ENCODE measurements around the gene PDXP.

Gene PDXP

GRCh38 chr22:37703906-37704305, 45.4 kb downstream of the PDXP start:
- no peak for DNase-seq

GRCh38 chr22:37704645-37705044, 46.1 kb downstream of the PDXP start:
- no peak for DNase-seq

GRCh38 chr22:37705205-37705604, 46.7 kb downstream of the PDXP start:
- DNase-seq = no peak

DNA sequence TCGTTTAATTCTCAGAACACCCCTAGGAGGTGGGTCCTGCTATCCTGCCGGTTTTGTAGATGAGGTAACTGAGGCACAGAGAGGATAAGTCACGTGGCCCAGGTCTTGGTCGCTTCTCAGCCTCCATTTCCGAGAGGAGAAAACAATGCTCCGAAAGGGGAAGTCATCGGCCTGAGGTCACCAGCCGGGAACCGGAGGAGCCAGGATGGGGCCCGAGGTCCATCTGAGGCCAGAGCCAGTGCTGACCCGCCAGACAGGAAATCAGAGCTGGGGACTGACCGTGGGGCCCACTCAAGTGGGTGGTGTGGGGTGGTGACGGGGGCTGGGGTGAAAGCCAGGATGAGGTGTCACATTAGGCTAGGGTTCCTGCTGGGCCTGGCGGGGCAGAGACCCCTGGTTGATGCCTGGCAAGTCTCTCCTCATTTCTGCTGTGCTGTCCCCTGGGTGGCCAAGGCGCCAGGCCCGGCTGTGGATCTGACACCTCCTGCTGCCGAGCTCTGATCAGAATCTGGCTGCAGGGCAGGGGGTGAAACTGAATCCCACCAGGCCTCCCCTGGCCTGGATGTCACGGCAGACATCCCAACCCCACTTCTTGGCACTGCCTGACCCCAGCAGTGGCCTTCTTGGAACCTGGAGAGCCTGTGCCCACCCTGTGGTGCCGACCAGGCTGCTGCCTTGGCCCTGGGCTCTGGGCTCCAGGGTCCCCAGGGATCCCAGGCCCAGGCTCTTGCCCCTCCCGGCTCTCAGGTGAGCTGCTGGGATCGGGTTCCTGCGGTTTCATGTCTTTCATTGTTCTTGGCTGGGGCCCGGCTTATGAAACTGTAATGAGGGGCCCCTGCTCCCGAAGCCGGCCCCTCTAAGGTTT, 50.3 kb downstream of the PDXP start:
- DNase-seq = no peak

- DNase-seq = no peak
These were observed 50.9 kb downstream of the PDXP start for GRCh38 chr22:37709445-37709765.

- no peak for DNase-seq
These were observed 52.2 kb downstream of the PDXP start for GRCh38 chr22:37710675-37711074.

DNA sequence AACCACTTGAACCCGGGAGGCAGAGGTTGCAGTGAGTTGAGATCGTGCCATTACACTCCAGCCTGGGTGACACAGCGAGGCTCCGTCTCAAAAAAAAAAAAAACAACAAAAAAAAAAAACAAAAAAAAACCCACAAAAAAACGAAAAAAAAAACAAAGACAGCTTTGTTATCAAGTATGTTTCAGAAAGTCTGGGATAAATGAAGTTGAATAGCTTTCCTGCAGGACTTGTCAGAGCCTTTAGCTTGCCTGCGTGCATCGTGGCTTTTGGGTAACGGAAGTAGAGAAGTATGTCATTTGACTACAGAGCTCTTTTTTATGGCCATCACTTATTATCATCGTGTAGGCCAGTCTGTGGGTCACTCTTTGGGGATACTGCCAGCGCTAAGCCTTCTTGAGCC, 53.0 kb downstream of the PDXP start:
- no peak for DNase-seq

- DNase-seq = no peak
These were observed 55.2 kb downstream of the PDXP start for GRCh38 chr22:37713761-37714160.

- no peak for DNase-seq
These were observed 56.1 kb downstream of the PDXP start for GRCh38 chr22:37714634-37715033.

DNA sequence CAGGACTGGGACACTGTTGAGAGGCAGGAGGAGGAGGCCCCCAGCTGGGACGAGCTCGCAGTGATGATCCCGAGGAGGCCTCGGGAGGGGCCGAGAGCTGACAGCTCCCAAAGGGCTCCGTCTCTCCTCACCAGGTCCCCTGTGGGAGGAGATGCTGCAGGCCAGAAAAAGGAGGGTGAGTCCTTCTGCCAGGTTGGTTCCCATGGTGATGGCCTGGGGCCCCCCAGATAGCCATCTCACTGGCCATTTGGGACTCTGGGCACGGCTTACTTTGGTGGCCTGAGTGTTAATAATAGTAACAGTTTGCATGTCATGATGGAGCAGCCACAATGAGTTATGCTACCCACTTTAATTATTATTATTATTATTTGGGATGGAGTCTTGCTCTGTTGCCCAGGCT, 57.2 kb downstream of the PDXP start:
- no peak for DNase-seq
